GM12878 (cell line): ENCODE data around the gene RICTOR. TPM values are rescaled to one million over a fixed set of nuclear protein-coding genes. Genes with fewer than 3 reads are reported as not detected.

Experiments used
- ATF2 ChIP-seq: IDR thresholded peaks from 2 replicates; pipeline ENCODE4 v1.6.1; 2012; ENCODE audit warnings: low read length, inconsistent platforms
- BRCA1 ChIP-seq: IDR thresholded peaks from 2 replicates; pipeline ENCODE4 v1.6.1; 2011; ENCODE audit warnings: low read depth, low read length, improper control_type of control experiment
- CEBPB ChIP-seq, 2 experiments: fragments of 150-350 bp in 1 of 2; IDR thresholded peaks; 2 replicates each; pipeline ENCODE4 v1.6.1; 2012 to 2014; ENCODE audit warnings: low read depth in 2 of 2, low read length in 2 of 2, borderline replicate concordance in 1 of 2, inconsistent platforms in 1 of 2
- CUX1 ChIP-seq: IDR thresholded peaks from 2 replicates; pipeline ENCODE4 v1.6.1; 2012; ENCODE audit warnings: improper control_type of control experiment, low read depth, low read length; ENCODE audit not compliant: insufficient replicate concordance
- EED ChIP-seq: sonication (generic); IDR thresholded peaks from 2 replicates; pipeline ENCODE4 v1.6.1; 2016; ENCODE audit warnings: antibody characterized with exemption, low read depth
- FOXK2 ChIP-seq: fragments of 450-650 bp; IDR thresholded peaks from 2 replicates; pipeline ENCODE4 v1.6.1; 2017; ENCODE audit warnings: mild to moderate bottlenecking, moderate library complexity
- IRF4 ChIP-seq: IDR thresholded peaks from 2 replicates; pipeline ENCODE4 v1.6.1; 2011; ENCODE audit warnings: low read depth, low read length
- MYC ChIP-seq: IDR thresholded peaks from 2 replicates; pipeline ENCODE4 v1.6.1; 2011; ENCODE audit warnings: mild to moderate bottlenecking, low read length, moderate library complexity, inconsistent platforms; ENCODE audit not compliant: insufficient read depth, insufficient replicate concordance, insufficient read length, severe bottlenecking
- SREBF2 ChIP-seq: IDR thresholded peaks from 2 replicates; pipeline ENCODE4 v1.6.1; 2012; ENCODE audit warnings: mild to moderate bottlenecking, low read length
- SRF ChIP-seq, 2 experiments: IDR thresholded peaks; 2 replicates each; pipeline ENCODE4 v1.6.1; 2011; ENCODE audit warnings: low read depth in 2 of 2, low read length in 2 of 2, mild to moderate bottlenecking in 1 of 2, moderate library complexity in 1 of 2
- TARDBP ChIP-seq: IDR thresholded peaks from 2 replicates; pipeline ENCODE4 v1.6.1; 2016; ENCODE audit warnings: borderline replicate concordance
- TCF3 ChIP-seq: IDR thresholded peaks from 2 replicates; pipeline ENCODE4 v1.6.1; 2012; ENCODE audit warnings: low read depth, mild to moderate bottlenecking, low read length, borderline replicate concordance; ENCODE audit not compliant: insufficient read depth
- USF2 ChIP-seq: IDR thresholded peaks from 2 replicates; pipeline ENCODE4 v1.6.1; 2011; ENCODE audit warnings: low read depth, low read length, improper control_type of control experiment, borderline replicate concordance
- ZNF622 ChIP-seq: fragments of 450-650 bp; IDR thresholded peaks from 2 replicates; pipeline ENCODE4 v1.6.1; 2017; ENCODE audit warnings: mild to moderate bottlenecking, inconsistent platforms
- ZNF687 ChIP-seq: fragments of 450-650 bp; IDR thresholded peaks from 2 replicates; pipeline ENCODE4 v1.6.1; 2017; ENCODE audit warnings: mild to moderate bottlenecking, moderate library complexity
- polyA plus RNA-seq, 11 experiments: library from polyadenylated mRNA; depleted of rRNA in 4 of 11; unstranded in 6 of 11; stranded (reverse) in 5 of 11; fragments of >200 nt; fragmentation: Nextera tagmentation in 4 of 11; fragmentation: Illumina TruSeq in 1 of 11; extraction: Ambion mirVana in 4 of 11; extraction: Trizol in 1 of 11; gene quantifications; 1 replicate in 1 of 11; 2 replicates in 10 of 11; pipeline versions ENCODE4 v1.2.1 to v1.2.3, GENCODE V29; 2011 to 2016; ENCODE audit warnings: inconsistent platforms in 2 of 11, missing spikeins in 2 of 11, low read depth in 1 of 11
- total RNA-seq, 4 experiments: library from RNA; depleted of rRNA in 3 of 4; stranded (reverse); fragments of >200 nt in 3 of 4; fragmentation: Illumina TruSeq in 1 of 4; extraction: Trizol in 1 of 4; gene quantifications; 2 replicates each; pipeline versions ENCODE4 v1.2.1 to v1.2.3, GENCODE V29; 2013 to 2021

RICTOR gene
- total and polyA plus RNA-seq, 10 of the 15 experiments (the other 5 are each of a cell fraction or from before 2014, with no cell fraction given), result 2.7 to 23.0 (median 6.9) TPM

GRCh38 chr5:39099831-39100230 lies 25.6 kb upstream of the RICTOR start (continued):
- TF ChIP-seq TARDBP, result no peak
- TF ChIP-seq BRCA1, result no peak
- no peak for TF ChIP-seq CUX1
- TF ChIP-seq ATF2, result no peak
- no peak for TF ChIP-seq IRF4
- TF ChIP-seq TCF3, result no peak
- no peak for TF ChIP-seq ZNF687
- TF ChIP-seq CEBPB (IDR thresholded peaks at IDR 0.05; ENCODE audit: borderline replicate concordance in 1 of 2, low read depth in 2 of 2, low read length in 2 of 2), result no peak
- no peak for TF ChIP-seq MYC
- TF ChIP-seq FOXK2, result no peak
- no peak for TF ChIP-seq ZNF622
- no peak for TF ChIP-seq SRF (IDR thresholded peaks at IDR 0.05; ENCODE audit: low read depth in 2 of 2, low read length in 2 of 2)
- no peak for TF ChIP-seq EED
- TF ChIP-seq SREBF2, result no peak
- no peak for TF ChIP-seq USF2
